ENCODE results near the gene TEAD1.

Gene TEAD1

GRCh38 chr11:12666915-12667314 is 7.3 kb upstream of the TEAD1 start:
- DNase-seq (ENCODE audit: low read depth): no peak

GRCh38 chr11:12667646-12668045 is 6.6 kb upstream of the TEAD1 start:
- DNase-seq (ENCODE audit: low read depth): no peak

- DNase-seq (ENCODE audit: low read depth): no peak
These were observed 6.1 kb upstream of the TEAD1 start for GRCh38 chr11:12668166-12668565.

GRCh38 chr11:12669930-12670329 is 4.3 kb upstream of the TEAD1 start:
- no peak for DNase-seq (ENCODE audit: low read depth)

GRCh38 chr11:12671370-12671769 is 2.9 kb upstream of the TEAD1 start:
- DNase-seq (ENCODE audit: low read depth): no peak

- no peak for DNase-seq (ENCODE audit: low read depth)
These were observed 659 bp upstream of the TEAD1 start for GRCh38 chr11:12673601-12673923.

- peak; percentile 15 for DNase-seq (ENCODE audit: low read depth)
These were observed 332 bp downstream of the TEAD1 start for GRCh38 chr11:12674571-12674935.

- no peak for DNase-seq (ENCODE audit: low read depth)
These were observed 895 bp downstream of the TEAD1 start for GRCh38 chr11:12674936-12675696.

GRCh38 chr11:12675951-12676711 is 1.9 kb downstream of the TEAD1 start:
- DNase-seq (ENCODE audit: low read depth): no peak

GRCh38 chr11:12677131-12677530 is 2.9 kb downstream of the TEAD1 start:
- DNase-seq (ENCODE audit: low read depth): no peak

- no peak for DNase-seq (ENCODE audit: low read depth)
These were observed 3.9 kb downstream of the TEAD1 start for GRCh38 chr11:12678092-12678491.

- DNase-seq (ENCODE audit: low read depth): no peak
These were observed 4.8 kb downstream of the TEAD1 start for GRCh38 chr11:12678991-12679390.

- no peak for DNase-seq (ENCODE audit: low read depth)
These were observed 5.2 kb downstream of the TEAD1 start for GRCh38 chr11:12679471-12679870.

GRCh38 chr11:12680246-12680939 is 6.2 kb downstream of the TEAD1 start:
- no peak for DNase-seq (ENCODE audit: low read depth)

- no peak for DNase-seq (ENCODE audit: low read depth)
These were observed 6.7 kb downstream of the TEAD1 start for GRCh38 chr11:12680940-12681258.

GRCh38 chr11:12681466-12681865 is 7.2 kb downstream of the TEAD1 start:
- no peak for DNase-seq (ENCODE audit: low read depth)

- no peak for DNase-seq (ENCODE audit: low read depth)
These were observed 8.1 kb downstream of the TEAD1 start for GRCh38 chr11:12682288-12682687.

GRCh38 chr11:12682737-12683500 is 8.7 kb downstream of the TEAD1 start:
- no peak for DNase-seq (ENCODE audit: low read depth)

- no peak for DNase-seq (ENCODE audit: low read depth)
These were observed 9.7 kb downstream of the TEAD1 start for GRCh38 chr11:12683874-12684273.

GRCh38 chr11:12684315-12684714 is 10.1 kb downstream of the TEAD1 start:
- DNase-seq (ENCODE audit: low read depth): no peak

GRCh38 chr11:12684816-12685215 is 10.6 kb downstream of the TEAD1 start:
- no peak for DNase-seq (ENCODE audit: low read depth)

GRCh38 chr11:12685229-12685628 is 11.0 kb downstream of the TEAD1 start:
- no peak for DNase-seq (ENCODE audit: low read depth)
